Heart right ventricle (tissue), 16 donors: ENCODE measurements around the gene CDC42EP2. TPM values are rescaled to one million over a fixed set of nuclear protein-coding genes. Genes with fewer than 3 reads are reported as not detected.

Source experiments
- ATAC-seq, 8 donors: fragments of 200-7000 bp; cut with Tn5 transposase; one replicate each; pipeline ENCODE4 v1.9.1; 2020; ENCODE audit warnings: mild to moderate bottlenecking in 8 of 8, moderate library complexity in 8 of 8, moderate number of reproducible peaks in 1 of 8
- DNase-seq, 2 donors: peaks; one replicate each; pipeline ENCODE4 v3.0.0-alpha.2; 2020
- H3K27ac ChIP-seq, 10 donors: fragments of 200-600 bp; sonication (generic) in 2 of 10; one replicate each; pipeline versions ENCODE4 v1.5.0 to v1.8.0; 2020 to 2022; ENCODE audit warnings: mild to moderate bottlenecking in 3 of 10
- H3K27me3 ChIP-seq, 7 donors: fragments of 200-600 bp; one replicate each; pipeline ENCODE4 v1.8.0; 2021 to 2022; ENCODE audit warnings: mild to moderate bottlenecking in 2 of 7
- H3K36me3 ChIP-seq, 9 donors: fragments of 200-600 bp; sonication (generic) in 1 of 9; one replicate each; pipeline versions ENCODE4 v1.5.0 to v1.8.0; 2020 to 2022; ENCODE audit warnings: mild to moderate bottlenecking in 2 of 9
- H3K4me1 ChIP-seq, 9 donors: fragments of 200-600 bp; sonication (generic) in 1 of 9; one replicate each; pipeline versions ENCODE4 v1.5.0 to v1.8.0; 2020 to 2022; ENCODE audit warnings: mild to moderate bottlenecking in 4 of 9
- H3K4me3 ChIP-seq, 10 donors: fragments of 200-600 bp; sonication (generic) in 2 of 10; one replicate each; pipeline versions ENCODE4 v1.5.0 to v1.8.0; 2020 to 2022; ENCODE audit warnings: mild to moderate bottlenecking in 7 of 10, moderate library complexity in 2 of 10
- H3K9me3 ChIP-seq, 11 donors: fragments of 200-600 bp in 10 of 11; sonication (generic) in 2 of 11; one replicate each; pipeline versions ENCODE4 v1.5.0 to v1.8.0; 2013 to 2022; ENCODE audit warnings: mild to moderate bottlenecking in 2 of 11, control low read depth in 1 of 11, moderate library complexity in 1 of 11
- WGBS, 2 donors: extraction: QIAGEN DNeasy Blood & Tissue Kit; methylation state at CpG; one replicate each; pipeline ENCODE4 v1.1.7; 2013; ENCODE audit warnings: inconsistent platforms in 1 of 2; 5-methylcytosine and 5-hydroxymethylcytosine counted together
- intact Hi-C, 10 donors: fragments of 100-400 bp; cut with DNase I; formaldehyde crosslinking; loops; one replicate each; pipeline versions ENCODE4 v1.11.1 to v1.14.2; 2022
- polyA plus RNA-seq, 2 donors: library from polyadenylated mRNA; stranded (reverse); fragments of 200-250 nt; gene quantifications; one replicate each; pipeline ENCODE4 v1.2.3, GENCODE V29; 2013
- total RNA-seq, 10 donors: library from RNA; stranded (reverse); fragmentation: NEBNext Ultra II Directional in 3 of 10; extraction: Animal tissue kit (Norgen Biotek cat#: 25700) in 3 of 10; gene quantifications; one replicate each; pipeline versions ENCODE4 v1.2.1 to v1.2.4, GENCODE V29; 2021 to 2023
- TF ChIP-seq, protein P1 (sequence below), 9 donors: fragments of 200-600 bp; sonication (generic) in 2 of 9; IDR thresholded peaks; one replicate each; pipeline versions ENCODE4 v1.5.0 to v1.8.0; 2021 to 2022; ENCODE audit warnings: antibody characterized with exemption in 9 of 9, mild to moderate bottlenecking in 5 of 9, moderate library complexity in 1 of 9
- donor health status: Arrhythmogenic right ventricular cardiomyopathy.
- donor health status: ischemic (EF 13 %, LVEDD 7.1; RV severe dilation, severe dysfunction).
- donor health status: healthy with polysubstance abuse.
- donor health status: DM: no; HTN: yes; CAD: no.
- donor health status: DM: no; HTN: no; CAD: no.
- donor health status: ischemic (EF 25% LVEDD 6.9; RV normal size, moderate dysfunction).
- donor health status: ischemic (EF 25% LVEDD 5.7; RV mildly dilated, moderate dysfunction).
- donor health status: healthy.
- donor health status: DM: yes; HTN: yes; CAD: no.
- donor health status: Ischemic cardiomyopathy.
- donor health status: ischemic (EF 35%, LVEDD 5.7; RV mildly dilated, moderate dysfunction).
- donor health status: nonischemic (EF 11% LVEDD 7.7; RV severe dilation, severe dysfunction).
- donor health status: DM: yes; HTN: yes; CAD: no.
- donor health status: PGD.
- donor health status: ischemic (EF 29% LVEDD 5.4; RV normal size, mild dysfunction).
- donor health status: nonischemic (EF 23%, LVEDD 6.1; RV moderate dilation, normal function).

The CDC42EP2 gene
- total and polyA plus RNA-seq, 12 donors, result 3.9 to 21.9 (median 9.9) TPM

DNA sequence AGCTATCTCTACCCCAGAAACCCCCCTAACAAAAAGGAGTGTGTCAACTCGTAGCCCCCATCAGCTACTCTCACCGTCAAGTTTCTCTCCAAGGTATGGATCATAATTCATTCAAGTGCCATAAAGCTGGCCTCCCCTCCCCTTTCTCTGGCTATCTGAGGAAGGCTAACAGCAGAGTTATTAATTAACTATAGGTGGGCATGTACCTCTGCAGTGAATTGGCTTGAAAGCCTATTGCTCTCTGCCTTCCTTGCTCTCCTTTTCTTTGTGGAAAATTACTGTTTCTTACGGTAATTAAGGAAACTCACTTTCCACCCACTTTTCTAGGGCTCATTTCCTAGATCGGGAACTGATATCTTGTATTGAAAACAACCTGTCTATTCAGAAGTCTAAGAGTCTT is 38.8 kb upstream of the CDC42EP2 start:
- Histone ChIP-seq H3K9me3 (no peaks in the 10 kb centered on the region), H3K36me3 (peaks cover 0 to 42% (median 3%) of the 10 kb centered on the region in 9 donors), H3K27me3 (no peaks in the 10 kb centered on the region), H3K27ac (peak overlapping the region in 9 of 10 donors; percentile 11 to 74 (median 52)), H3K4me3 (no peak overlapping the region), H3K4me1 (peaks cover 0 to 42% (median 24%) of the 10 kb centered on the region in 9 donors)
- DNase-seq (no peak), ATAC-seq (no peak)
- intact Hi-C loops, result loop anchor here (1.0 to 10.0 kb wide), 8 partner anchors 39 to 239 kb away; partner anchors contain the start of genes CDC42EP2 (in 2 of the 10) and DPF2 (in 2 of the 10)
- TF ChIP-seq, protein P1, sequence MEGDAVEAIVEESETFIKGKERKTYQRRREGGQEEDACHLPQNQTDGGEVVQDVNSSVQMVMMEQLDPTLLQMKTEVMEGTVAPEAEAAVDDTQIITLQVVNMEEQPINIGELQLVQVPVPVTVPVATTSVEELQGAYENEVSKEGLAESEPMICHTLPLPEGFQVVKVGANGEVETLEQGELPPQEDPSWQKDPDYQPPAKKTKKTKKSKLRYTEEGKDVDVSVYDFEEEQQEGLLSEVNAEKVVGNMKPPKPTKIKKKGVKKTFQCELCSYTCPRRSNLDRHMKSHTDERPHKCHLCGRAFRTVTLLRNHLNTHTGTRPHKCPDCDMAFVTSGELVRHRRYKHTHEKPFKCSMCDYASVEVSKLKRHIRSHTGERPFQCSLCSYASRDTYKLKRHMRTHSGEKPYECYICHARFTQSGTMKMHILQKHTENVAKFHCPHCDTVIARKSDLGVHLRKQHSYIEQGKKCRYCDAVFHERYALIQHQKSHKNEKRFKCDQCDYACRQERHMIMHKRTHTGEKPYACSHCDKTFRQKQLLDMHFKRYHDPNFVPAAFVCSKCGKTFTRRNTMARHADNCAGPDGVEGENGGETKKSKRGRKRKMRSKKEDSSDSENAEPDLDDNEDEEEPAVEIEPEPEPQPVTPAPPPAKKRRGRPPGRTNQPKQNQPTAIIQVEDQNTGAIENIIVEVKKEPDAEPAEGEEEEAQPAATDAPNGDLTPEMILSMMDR (IDR thresholded peaks at IDR 0.05), result no peak
- WGBS, 2 donors, result 79 to 82% methylated on average over 4 of the region's 4 CpGs

DNA sequence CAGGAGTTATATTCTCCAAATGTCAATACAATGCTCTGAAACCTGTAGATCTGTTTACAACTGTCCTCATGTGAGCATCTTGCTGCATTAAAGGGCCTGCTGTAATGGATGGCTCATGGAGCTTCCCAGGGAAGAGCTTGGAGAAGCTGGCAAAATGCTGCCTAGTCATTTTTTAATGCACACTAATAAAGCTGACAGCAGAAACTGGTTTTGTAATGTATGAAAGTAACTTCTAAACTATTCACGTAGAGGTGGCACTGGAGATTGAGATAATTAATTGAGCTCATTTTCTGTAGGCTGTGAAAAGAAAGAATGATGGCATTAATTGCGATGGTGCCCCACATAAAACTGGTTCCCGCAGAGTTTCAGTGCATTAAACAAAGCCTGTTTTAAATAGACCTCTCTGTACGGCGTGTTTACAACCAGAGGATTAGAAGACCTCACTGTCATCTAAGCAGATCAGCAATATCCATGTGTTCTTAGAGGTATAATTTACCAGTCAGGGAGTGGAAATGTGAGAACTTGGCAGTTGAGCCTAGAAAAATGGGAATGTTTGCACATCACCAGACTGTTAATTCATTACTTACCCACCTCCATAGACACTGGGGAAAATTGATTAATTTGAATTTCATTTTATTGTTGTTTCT is 36.9 kb upstream of the CDC42EP2 start:
- TF ChIP-seq, protein P1 (IDR thresholded peaks at IDR 0.05), result no peak
- 96 to 97% methylated on average over 5 of the region's 5 CpGs for WGBS, 2 donors
- intact Hi-C loops, result loop anchor here in 5 of 10 donors (2.0 to 10.0 kb wide), 3 partner anchors 39 to 237 kb away; partner anchors contain the start of gene DPF2 (in 2 of the 5)
- H3K4me1 ChIP-seq, result peaks cover 0 to 45% (median 25%) of the 10 kb centered on the region in 9 donors
- H3K27me3 ChIP-seq, result no peaks in the 10 kb centered on the region
- H3K36me3 ChIP-seq, result peaks cover 0 to 49% (median 11%) of the 10 kb centered on the region in 9 donors
- H3K4me3 ChIP-seq, result no peak overlapping the region
- DNase-seq (no peak), ATAC-seq (no peak)
- no peaks in the 10 kb centered on the region for H3K9me3 ChIP-seq
- H3K27ac ChIP-seq, result peak overlapping the region in 1 of 10 donors; percentile 70

GRCh38 chr11:65278356-65278755 is 36.3 kb upstream of the CDC42EP2 start:
- Histone ChIP-seq H3K27me3 (no peaks in the 10 kb centered on the region), H3K4me3 (no peak overlapping the region), H3K36me3 (peaks cover 0 to 55% (median 14%) of the 10 kb centered on the region in 9 donors), H3K4me1 (peaks cover 0 to 45% (median 25%) of the 10 kb centered on the region in 9 donors), H3K9me3 (no peaks in the 10 kb centered on the region), H3K27ac (peak overlapping the region in 6 of 10 donors; percentile 21 to 70 (median 66))
- 90 to 99% methylated on average over 2 of the region's 2 CpGs for WGBS, 2 donors
- TF ChIP-seq, protein P1 (IDR thresholded peaks at IDR 0.05), result no peak
- no peak for DNase-seq
- intact Hi-C loops, result loop anchor here in 4 of 10 donors (5.0 to 10.0 kb wide), 2 partner anchors 54 to 236 kb away; partner anchors contain the start of gene DPF2 (in 2 of the 4)
- ATAC-seq, result no peak

DNA sequence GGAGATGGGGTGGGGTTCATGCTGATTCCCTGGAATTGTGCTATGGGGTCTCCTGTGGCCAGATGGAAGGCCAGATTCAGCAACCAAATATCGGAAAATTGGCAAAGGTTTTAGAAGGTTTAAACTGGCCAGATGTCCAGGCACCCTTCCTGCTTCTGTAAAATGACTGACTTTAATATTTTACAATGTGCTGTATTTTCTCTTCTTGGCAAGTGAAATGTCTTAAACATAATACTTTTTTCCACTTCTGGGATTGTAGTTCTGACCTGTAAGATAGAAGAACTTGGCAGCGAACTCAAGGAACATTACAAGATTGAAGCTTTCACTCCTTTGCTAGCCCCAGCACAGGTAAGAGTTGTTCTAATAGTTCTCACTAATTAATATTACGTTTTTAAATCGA is 35.4 kb upstream of the CDC42EP2 start:
- Histone ChIP-seq H3K36me3 (peaks cover 0 to 64% (median 14%) of the 10 kb centered on the region in 9 donors), H3K27me3 (no peaks in the 10 kb centered on the region), H3K4me3 (no peak overlapping the region), H3K27ac (peak overlapping the region in 9 of 10 donors; percentile 1 to 70 (median 53)), H3K4me1 (peaks cover 0 to 44% (median 25%) of the 10 kb centered on the region in 9 donors), H3K9me3 (no peaks in the 10 kb centered on the region)
- DNase-seq, result no peak
- 77 to 85% methylated on average over 4 of the region's 4 CpGs for WGBS, 2 donors
- TF ChIP-seq, protein P1 (IDR thresholded peaks at IDR 0.05), result no peak
- no peak for ATAC-seq
- intact Hi-C loops, result loop anchor here in 4 of 10 donors (5.0 to 10.0 kb wide), 2 partner anchors 53 to 236 kb away; partner anchors contain the start of gene DPF2 (in 2 of the 4)
